NCI-H1694 treated with DMSO at 0.1 percent for 48 hours (cell line): Measurements from ENCODE around the gene UBR4.

Experiments used
- DNase-seq: peaks from one replicate; lab custom pipeline; 2025; lab: John Stamatoyannopoulos, UW

Gene UBR4

GRCh38 chr1:19091196-19091953, 118.7 kb downstream of the UBR4 start:
- no peak for DNase-seq

GRCh38 chr1:19089524-19089923, 120.5 kb downstream of the UBR4 start:
- DNase-seq: no peak

- DNase-seq: no peak
These were observed 121.2 kb downstream of the UBR4 start for GRCh38 chr1:19088717-19089442.

GRCh38 chr1:19087737-19088594, 122.1 kb downstream of the UBR4 start:
- DNase-seq: no peak

- DNase-seq: no peak
These were observed 122.9 kb downstream of the UBR4 start for GRCh38 chr1:19087017-19087736.

GRCh38 chr1:19086176-19086875, 123.7 kb downstream of the UBR4 start:
- DNase-seq: no peak

- DNase-seq: no peak
These were observed 125.8 kb downstream of the UBR4 start for GRCh38 chr1:19084206-19084738.

GRCh38 chr1:19083081-19083480, 127.0 kb downstream of the UBR4 start:
- no peak for DNase-seq

GRCh38 chr1:19081218-19081893, 128.7 kb downstream of the UBR4 start:
- no peak for DNase-seq

GRCh38 chr1:19080721-19081120, 129.3 kb downstream of the UBR4 start:
- DNase-seq: no peak

GRCh38 chr1:19079541-19080472, 130.3 kb downstream of the UBR4 start:
- no peak for DNase-seq

GRCh38 chr1:19078536-19078935, 131.5 kb downstream of the UBR4 start:
- DNase-seq: no peak

- DNase-seq: no peak
These were observed 133.0 kb downstream of the UBR4 start for GRCh38 chr1:19076841-19077616.

GRCh38 chr1:19074902-19075721, 135.0 kb downstream of the UBR4 start:
- no peak for DNase-seq

GRCh38 chr1:19074361-19074901, 135.6 kb downstream of the UBR4 start:
- DNase-seq: no peak

- no peak for DNase-seq
These were observed 136.5 kb downstream of the UBR4 start for GRCh38 chr1:19073311-19074186.
